Limb (tissue), 2 donors: ENCODE results near the gene CNIH2.
"Not testable (repeated sequence)": the region's sequence is repeated elsewhere in the genome, so short reads cannot be mapped to it uniquely, and the experiment has no call there.

ENCODE experiments used
- DNase-seq, 2 donors: peaks; one replicate each; pipeline ENCODE4 v3.0.0-alpha.2; 2016; ENCODE audit errors: extremely low spot score in 2 of 2

The CNIH2 gene

DNA sequence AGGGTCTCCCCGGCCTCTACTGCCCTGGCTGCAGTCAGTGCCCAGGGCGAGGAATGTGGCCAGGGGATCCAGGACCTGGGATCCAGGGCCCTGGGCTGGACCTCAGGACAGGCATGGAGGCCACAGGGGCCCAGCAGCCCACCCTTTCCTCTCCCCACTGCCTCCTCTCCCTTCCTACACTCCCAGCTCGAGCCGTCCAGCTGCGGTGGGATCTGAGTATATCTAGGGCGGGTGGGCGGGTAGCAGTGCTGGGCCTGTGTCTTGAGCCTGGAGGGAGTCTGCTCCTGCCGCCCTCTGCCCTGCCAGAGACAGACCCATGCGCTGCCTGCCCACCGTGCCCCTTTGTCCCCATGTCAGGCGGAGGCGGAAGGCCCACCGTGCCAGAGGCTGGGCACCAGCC is 1.4 kb upstream of the CNIH2 start:
- DNase-seq, result not testable (repeated sequence)

GRCh38 chr11:66277064-66277463 is 911 bp upstream of the CNIH2 start:
- DNase-seq, result not testable (repeated sequence)

DNA sequence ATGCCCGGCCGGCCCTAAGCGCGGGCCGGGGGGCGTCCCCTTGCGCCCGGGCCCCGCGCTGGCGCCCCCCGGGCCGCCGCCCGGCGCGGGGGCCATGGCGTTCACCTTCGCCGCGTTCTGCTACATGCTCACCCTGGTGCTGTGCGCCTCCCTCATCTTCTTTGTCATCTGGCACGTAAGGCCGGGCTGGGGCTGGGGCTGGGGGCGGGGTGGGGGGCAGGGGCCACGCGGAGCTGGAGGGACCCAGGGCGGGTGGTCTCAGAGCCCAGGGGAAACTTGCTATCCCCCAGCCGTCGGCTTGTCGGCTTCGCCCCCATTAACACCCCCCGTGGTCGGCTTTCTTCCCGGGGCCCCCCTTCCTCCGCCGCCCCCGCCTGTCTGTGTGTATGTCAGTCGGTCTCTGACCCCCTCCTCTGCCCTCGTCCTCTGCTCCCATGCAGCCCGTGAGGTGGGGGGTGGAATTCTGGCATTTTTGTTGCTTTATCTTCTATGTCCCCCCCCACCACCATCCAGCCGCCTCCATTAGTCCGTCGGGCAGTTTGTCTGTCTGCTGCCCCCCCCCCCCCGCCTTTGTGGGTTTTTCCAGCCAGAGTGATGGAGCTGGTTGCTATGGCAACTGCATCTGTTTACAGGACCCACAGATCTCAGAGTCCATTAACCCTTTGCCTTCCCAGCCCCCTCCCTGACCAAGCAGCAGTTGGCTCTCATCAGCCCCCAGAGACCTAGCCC is 552 bp downstream of the CNIH2 start:
- DNase-seq, result peak in 1 of 2 donors; percentile 73

GRCh38 chr11:66279092-66279734 is 1.2 kb downstream of the CNIH2 start:
- DNase-seq, result no peak

DNA sequence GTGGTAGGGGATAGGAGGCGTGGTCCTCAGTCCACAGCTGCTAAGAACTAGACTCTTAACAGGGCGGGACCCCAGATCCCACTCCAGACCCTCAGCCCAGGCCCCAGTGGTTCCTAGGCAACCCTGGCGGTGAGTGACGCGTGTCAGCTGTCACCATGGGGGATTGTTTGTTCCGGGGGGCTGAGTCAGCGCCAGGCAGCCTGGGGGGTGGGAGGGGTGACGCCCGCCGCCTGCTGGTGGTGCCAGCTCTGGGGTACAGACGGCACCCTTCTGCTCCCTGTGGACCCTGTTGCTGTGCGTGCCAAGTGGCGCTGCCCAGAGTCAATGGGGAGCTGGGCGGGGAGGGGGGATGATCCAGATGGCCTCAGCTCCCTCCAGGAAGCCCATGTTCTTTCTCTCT is 2.5 kb downstream of the CNIH2 start:
- DNase-seq, result peak; percentile 34 to 71

DNA sequence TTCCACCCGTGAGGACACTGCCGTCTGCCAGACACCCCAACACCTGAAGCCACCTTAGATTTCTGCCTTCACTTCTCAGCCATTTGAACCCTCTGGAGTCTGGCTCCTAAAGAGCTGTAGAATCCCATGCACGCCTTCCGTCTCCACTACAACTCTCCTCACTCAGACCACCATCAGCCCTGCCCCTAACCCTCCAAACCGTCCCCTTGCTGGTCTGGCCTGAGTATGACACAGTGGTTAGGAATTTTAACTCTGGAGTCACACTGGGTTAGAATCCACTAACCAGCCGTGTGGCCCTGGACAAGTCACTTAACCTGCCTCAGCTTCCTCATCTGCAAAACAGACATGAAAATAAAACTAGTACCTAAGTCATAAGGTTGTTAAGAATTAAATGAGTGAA is 3.0 kb downstream of the CNIH2 start:
- DNase-seq, result no peak

DNA sequence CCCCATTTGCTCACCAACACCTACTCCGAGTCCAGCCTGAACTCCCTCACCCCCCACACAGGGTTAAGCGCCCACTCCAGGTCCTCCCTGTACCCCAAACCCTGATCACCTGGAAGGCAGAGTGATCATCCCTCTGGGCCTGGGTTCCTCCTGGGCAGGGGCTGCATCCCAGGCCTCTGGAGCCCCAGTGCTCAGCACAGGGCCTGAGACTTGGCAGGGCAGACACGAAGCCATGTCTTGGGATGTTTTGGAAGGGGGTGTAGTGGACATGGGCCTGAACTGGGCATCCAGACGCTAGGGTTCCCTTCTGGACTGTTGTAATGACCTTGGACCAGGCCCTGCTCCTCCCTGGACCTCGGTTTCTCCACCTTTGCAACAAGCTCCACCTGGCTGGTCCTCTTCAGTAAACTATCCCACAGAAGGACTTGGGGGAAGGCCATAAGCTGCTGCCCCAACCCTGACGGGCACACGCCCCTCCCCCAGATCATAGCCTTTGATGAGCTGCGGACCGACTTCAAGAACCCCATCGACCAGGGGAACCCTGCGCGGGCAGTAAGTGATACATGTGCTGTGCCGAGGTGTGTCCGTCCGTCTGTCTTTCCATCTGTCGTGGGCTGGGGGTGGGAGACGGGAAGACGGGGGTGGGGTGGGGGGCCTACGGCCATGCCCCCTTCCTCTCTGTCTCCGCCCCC is 3.9 kb downstream of the CNIH2 start:
- no peak for DNase-seq

DNA sequence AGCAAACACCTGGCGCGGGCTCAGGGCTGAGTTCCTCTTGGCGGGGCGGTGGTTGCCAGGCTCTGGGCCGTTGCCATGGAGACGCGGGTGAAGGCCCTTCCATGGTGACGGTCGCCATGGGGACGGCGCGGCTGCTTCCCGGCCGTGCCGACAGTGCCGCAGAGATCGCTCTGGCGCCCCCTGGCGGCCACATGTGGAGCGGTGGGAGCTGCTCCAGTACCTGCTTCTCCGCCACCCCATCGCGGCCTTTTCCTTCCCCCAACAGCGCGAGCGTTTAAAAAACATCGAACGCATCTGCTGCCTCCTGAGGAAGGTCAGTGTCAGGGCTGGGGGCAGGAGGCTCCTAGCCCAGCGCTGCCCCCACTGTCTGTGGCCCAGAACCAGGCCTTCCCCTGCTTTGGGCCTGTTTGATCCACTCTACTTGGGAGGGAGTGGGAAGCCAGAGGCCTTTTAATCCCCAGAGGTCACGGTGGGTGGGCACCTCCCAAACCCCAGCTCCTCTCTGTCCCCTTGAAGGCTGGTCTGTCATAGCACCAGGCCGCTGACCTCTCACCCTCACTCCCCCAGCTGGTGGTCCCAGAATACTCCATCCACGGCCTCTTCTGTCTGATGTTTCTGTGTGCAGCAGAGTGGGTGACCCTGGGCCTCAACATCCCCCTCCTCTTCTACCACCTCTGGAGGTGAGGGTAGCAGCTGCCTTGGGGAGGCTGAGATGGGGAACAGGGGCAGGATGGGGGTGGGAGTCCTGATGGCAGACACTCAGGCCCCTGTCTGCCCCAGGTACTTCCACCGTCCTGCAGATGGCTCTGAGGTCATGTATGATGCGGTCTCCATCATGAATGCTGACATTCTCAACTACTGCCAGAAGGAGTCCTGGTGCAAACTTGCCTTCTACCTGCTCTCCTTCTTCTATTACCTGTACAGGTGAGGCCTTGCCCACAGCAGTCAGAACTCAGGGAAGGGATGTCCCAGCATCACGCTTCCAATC is 4.8 kb downstream of the CNIH2 start:
- peak; percentile 98 for DNase-seq

DNA sequence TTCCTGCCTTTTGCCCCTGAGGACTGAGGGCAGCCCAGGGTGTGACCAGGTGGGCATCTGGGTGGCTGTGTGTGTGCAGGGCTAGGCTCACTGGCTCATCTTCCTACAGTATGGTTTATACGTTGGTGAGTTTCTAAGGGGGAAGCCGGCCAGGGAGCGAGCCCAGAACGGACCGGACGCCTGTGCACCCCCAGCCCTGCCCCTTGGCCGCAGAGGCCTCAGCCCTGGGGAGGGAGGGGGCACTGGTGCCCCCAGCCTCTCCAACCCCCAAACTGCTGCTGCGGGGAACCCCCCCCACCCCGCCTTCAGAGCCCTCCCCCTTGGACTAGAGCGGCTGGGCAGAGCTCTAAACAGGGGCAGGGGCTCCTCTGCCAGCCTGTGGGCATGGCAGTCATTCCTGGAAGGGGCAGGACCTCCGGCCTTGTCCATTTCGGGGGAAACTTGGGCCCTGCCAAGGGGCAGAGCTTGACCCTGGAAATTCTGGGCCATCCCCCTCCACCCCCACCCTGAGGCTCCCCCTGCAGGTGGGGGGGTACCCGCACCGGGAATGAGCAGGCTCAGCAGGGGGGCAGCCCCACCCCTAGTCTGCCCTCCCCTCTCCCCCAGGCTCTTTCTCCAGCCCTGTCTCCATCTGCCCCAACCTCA is 5.6 kb downstream of the CNIH2 start:
- DNase-seq, result no peak

DNA sequence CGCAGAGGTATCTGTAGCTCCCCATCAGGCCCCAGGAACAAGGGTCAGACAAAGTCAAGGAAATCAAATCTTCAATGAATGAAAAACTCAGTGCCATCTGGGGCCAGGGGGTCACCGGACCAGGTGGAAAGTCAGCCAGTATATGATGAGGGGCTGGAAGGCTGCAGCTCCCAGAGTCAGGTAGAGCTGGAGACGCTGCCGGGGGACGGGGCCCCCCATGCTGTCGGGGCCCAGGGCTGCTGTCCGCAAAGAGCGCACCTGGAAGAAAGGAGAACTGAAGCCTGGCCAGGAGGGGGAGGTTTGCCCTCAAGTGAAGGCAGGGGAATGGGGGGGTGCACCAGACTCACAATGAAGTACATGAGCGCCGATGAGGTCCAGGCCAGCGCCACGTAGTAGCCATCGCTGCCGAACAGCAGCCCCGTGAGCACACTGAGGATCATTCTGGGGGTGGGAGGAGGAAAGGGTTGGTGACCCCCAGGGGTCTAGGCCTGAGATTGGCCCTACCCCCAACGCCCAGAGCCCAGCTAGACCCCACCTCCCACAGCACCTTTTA is 6.6 kb downstream of the CNIH2 start:
- DNase-seq, result no peak

GRCh38 chr11:66285250-66285947 is 7.4 kb downstream of the CNIH2 start:
- peak in 1 of 2 donors; percentile 25 for DNase-seq

DNA sequence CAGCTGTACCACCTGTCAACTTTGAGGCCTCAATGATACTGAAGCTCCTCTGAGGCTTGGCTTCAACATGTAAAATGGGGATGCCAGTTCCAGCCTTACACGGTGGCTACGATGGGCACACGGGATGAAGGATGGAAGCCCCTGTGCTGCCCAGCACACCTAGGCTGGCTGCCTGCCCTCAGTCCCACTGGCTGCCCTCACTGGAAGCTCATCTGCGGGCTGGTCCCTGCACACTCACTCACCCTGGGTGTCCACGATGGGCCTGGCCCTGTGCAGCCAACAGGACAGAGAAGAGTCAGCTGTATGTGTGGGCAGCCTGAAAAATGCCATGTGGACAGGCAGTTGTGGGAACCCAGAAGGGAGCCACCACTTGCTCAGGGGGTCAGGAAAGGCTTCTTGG is 8.7 kb downstream of the CNIH2 start:
- no peak for DNase-seq

DNA sequence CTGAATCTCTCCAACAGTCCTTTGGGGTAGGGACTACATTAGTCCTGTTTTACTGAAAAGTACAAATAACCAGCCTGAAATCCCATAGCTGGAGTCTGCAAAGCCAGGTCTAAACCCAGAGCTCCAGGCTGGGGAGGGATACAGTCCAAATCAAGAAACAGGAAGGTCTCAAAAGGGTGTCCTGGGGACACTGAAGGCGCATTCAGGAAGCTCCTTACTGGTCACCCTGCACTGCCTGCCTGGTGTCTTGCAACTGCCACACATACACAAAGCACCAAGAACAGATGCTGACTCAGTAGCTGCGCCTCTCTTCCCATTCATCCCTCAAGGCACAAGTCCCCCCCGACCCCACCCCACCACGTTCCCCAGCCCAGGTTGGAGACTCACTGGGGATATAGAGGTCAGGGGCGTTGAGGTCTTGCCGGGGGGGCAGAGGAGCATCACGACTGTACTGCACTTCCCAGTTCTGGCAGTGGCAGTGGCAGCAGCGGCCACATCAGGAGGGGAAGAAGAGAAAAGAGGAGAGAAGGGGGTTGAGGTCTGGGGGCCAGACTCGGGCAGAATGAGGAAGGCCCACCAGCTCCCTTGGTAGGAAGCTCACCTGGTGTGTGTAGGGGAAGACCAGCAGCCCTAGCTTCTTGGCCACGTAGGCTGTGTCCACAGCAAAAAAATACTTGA is 9.4 kb downstream of the CNIH2 start:
- DNase-seq, result no peak

GRCh38 chr11:66287889-66288670 is 10.1 kb downstream of the CNIH2 start:
- no peak for DNase-seq

DNA sequence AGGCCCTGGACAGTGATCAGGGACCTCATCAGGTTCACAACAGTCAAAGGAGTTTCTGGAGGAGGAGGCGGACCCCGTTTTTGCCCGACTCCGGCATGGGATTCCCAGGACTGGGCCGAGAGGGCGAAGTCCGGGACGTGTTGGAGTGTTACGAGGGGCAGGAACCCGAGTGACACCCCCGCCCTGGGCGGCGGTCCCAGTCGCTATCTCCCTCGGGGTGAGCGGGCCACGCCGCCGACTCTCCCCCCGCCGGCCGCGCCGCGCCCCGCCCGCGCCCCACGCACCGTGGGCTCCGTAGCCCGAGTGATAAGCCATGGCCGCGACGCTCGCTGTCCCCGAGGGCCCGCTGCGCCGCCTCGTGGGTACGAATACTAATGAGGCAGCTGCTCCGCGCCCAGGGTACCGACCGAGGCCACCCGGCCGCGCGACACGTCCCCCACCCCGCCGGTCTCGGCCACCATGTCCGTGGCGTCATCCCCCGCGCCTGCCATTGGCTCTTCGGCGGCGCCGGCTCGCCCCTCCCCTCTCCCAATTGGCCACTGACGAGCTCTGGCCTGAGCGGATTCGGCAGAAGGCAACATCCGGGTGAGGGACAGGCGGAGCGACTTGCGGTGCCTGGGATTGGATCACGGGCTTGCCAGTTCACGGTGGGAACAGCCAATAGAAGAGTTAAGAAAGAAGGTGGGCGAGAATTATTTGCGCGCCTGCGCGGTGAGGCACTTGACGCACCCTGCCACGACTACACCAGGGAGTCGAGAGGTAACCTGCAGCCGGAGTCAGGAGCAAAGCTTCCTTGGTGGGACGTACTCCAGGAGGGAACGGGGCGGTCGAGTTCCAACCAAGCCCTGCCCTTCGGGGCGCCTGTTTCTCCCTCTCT is 10.9 kb downstream of the CNIH2 start, which contains the start of gene YIF1A:
TSS of gene YIF1A (minus strand) at position 473 of the 877 bp plus-strand sequence. CDS start at position 315, 158 bp downstream.
- DNase-seq, result peak; percentile 98 to 99

- peak; percentile 83 to 91 for DNase-seq
Measured at GRCh38 chr11:66289548-66290329, 11.8 kb downstream of the CNIH2 start.

- no peak for DNase-seq
Measured at GRCh38 chr11:66290330-66290621, 12.3 kb downstream of the CNIH2 start.
